Endothelial cell (in vitro differentiated cells): ENCODE results near the gene PCDH8. TPM values are rescaled to one million over a fixed set of nuclear protein-coding genes. Genes with fewer than 3 reads are reported as not detected.

Experiments
- DNase-seq: peaks from one replicate; pipeline ENCODE4 v3.0.0; 2021; ENCODE audit warnings: low spot score
- H3K27ac Mint-ChIP-seq: one replicate; pipeline ENCODE4 v1.8.0; 2021; ENCODE audit warnings: mixed read lengths, inconsistent platforms; ENCODE audit not compliant: unreplicated experiment
- H3K27me3 Mint-ChIP-seq: one replicate; pipeline ENCODE4 v1.8.0; 2021; ENCODE audit warnings: mild to moderate bottlenecking, moderate library complexity, mixed read lengths, inconsistent platforms; ENCODE audit not compliant: unreplicated experiment
- H3K36me3 Mint-ChIP-seq: one replicate; pipeline ENCODE4 v1.8.0; 2021; ENCODE audit warnings: mild to moderate bottlenecking, low read depth, mixed read lengths, inconsistent platforms; ENCODE audit not compliant: unreplicated experiment
- H3K4me1 Mint-ChIP-seq: one replicate; pipeline ENCODE4 v1.8.0; 2021; ENCODE audit warnings: mild to moderate bottlenecking, mixed read lengths, inconsistent platforms; ENCODE audit not compliant: unreplicated experiment
- H3K4me3 Mint-ChIP-seq: one replicate; pipeline ENCODE4 v1.8.0; 2021; ENCODE audit warnings: mild to moderate bottlenecking, mixed read lengths, inconsistent platforms; ENCODE audit not compliant: unreplicated experiment
- H3K9me3 Mint-ChIP-seq: one replicate; pipeline ENCODE4 v1.8.0; 2021; ENCODE audit warnings: mixed read lengths, inconsistent platforms; ENCODE audit not compliant: unreplicated experiment
- CTCF ChIP-seq: fragments of 200-600 bp; sonication (generic); IDR thresholded peaks from one replicate; pipeline ENCODE4 v1.5.0; 2021; ENCODE audit warnings: antibody characterized with exemption; ENCODE audit not compliant: unreplicated experiment
- total RNA-seq: library from RNA; stranded (reverse); fragmentation: NEBNext Ultra II Directional; extraction: Animal tissue kit (Norgen Biotek cat#: 25700); gene quantifications from one replicate; pipeline ENCODE4 v1.2.1, GENCODE V29; 2021; ENCODE audit not compliant: unreplicated experiment

The PCDH8 gene
- total RNA-seq, 1 donor from 2014 or later: 0.15 TPM

DNA sequence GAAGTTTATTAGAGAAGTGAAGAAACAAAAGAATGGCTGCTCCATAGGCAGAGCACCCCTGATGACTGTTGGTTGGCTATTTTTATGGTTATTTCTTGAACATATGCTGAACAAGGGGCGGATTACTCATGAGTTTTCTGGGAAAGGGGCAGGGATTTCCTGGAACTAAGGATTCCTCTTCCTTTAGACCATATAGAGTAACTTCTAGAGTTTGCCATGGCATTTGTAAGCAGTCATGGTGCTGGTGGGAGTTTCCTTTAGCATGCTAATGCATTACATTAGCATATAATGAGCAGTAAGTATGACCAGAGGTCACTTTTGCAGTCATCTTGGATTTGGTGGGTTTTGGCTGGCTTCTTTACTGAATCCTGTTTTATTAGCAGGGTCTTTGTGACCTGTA, 38.7 kb upstream of the PCDH8 start:
- H3K4me1 Mint-ChIP-seq: peaks cover 2% of the 10 kb centered on the region
- H3K4me3 Mint-ChIP-seq: no peak overlapping the region
- no peak for DNase-seq
- no peaks in the 10 kb centered on the region for H3K9me3 Mint-ChIP-seq
- peaks cover 3% of the 10 kb centered on the region for H3K27me3 Mint-ChIP-seq
- H3K36me3 Mint-ChIP-seq: no peaks in the 10 kb centered on the region
- H3K27ac Mint-ChIP-seq: no peak overlapping the region
- no peak for TF ChIP-seq CTCF

- Mint-ChIP-seq H3K9me3 (peaks cover 4% of the 10 kb centered on the region), H3K4me1 (peaks cover 15% of the 10 kb centered on the region), H3K36me3 (no peaks in the 10 kb centered on the region), H3K27ac (no peak overlapping the region), H3K4me3 (no peak overlapping the region), H3K27me3 (peaks cover 3% of the 10 kb centered on the region)
- no peak for TF ChIP-seq CTCF
- DNase-seq: no peak
These were observed 36.7 kb upstream of the PCDH8 start for GRCh38 chr13:52885141-52885540.

- Mint-ChIP-seq H3K27ac (no peak overlapping the region), H3K9me3 (peaks cover 4% of the 10 kb centered on the region), H3K36me3 (no peaks in the 10 kb centered on the region), H3K27me3 (peaks cover 3% of the 10 kb centered on the region), H3K4me1 (peaks cover 16% of the 10 kb centered on the region), H3K4me3 (no peak overlapping the region)
- no peak for TF ChIP-seq CTCF
- no peak for DNase-seq
These were observed 36.1 kb upstream of the PCDH8 start for GRCh38 chr13:52884429-52885010.

DNA sequence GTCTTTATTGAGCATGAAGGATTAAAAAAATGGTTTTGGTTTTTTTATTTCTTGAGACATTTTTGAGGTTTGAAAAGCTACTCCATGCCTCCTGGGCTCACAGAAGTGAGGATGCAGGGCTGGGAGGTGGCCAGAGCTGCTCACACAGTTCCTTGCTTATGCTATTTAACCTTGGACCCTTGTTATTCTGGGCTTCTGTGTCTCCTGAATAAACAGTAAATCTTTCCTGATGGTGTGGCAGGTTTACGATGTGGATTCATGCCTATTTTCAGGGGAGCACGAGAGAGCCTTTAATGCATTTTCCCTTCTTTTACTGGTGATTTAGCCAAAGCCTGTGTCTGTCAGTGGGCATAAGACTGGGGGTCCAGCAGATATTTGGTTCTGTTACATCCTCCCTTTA, 34.3 kb upstream of the PCDH8 start:
- Mint-ChIP-seq H3K9me3 (peaks cover 4% of the 10 kb centered on the region), H3K4me3 (no peak overlapping the region), H3K36me3 (no peaks in the 10 kb centered on the region), H3K27ac (no peak overlapping the region), H3K27me3 (no peaks in the 10 kb centered on the region), H3K4me1 (peaks cover 16% of the 10 kb centered on the region)
- no peak for TF ChIP-seq CTCF
- DNase-seq: no peak

DNA sequence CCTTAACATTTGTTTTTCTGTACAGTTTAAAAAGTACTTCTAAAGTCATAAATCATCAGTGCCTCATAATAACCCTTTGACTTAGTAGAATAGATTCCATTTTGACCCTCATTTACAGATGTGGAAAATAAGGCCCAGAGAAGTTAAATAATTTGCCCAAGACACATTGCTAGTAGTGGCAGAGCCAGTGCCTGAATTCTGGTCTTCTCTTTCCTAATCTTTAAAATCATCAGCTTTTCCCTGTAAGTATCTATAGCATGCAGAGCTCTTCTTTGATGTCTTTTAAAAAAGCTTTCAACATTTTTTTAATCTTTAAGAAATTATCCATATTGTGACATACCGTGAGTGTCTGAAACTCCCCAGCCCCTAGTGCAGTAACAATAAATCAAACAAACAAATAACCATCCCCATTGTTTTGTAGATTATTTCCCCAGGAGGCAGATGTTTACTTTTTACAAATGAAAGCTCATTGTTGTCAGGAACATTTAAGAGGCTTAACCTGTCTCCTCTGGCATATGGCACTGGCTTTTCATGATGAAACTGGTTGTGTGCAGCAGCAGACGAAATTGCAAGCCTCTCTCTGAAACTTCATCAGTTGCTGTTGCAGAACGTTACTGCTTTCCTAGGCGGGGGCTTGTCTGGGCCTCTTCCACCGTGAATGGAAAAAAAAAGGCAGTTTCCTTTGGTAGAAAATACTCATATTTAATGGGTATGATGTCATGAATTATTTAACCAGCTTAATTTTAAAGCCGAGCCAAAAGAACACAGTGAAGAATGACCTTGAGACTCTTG, 31.7 kb upstream of the PCDH8 start:
- no peak overlapping the region for H3K27ac Mint-ChIP-seq
- peaks cover 12% of the 10 kb centered on the region for H3K9me3 Mint-ChIP-seq
- no peak for DNase-seq
- no peaks in the 10 kb centered on the region for H3K36me3 Mint-ChIP-seq
- H3K4me1 Mint-ChIP-seq: peaks cover 16% of the 10 kb centered on the region
- H3K4me3 Mint-ChIP-seq: no peak overlapping the region
- no peaks in the 10 kb centered on the region for H3K27me3 Mint-ChIP-seq
- TF ChIP-seq CTCF: no peak
